Caco-2 (cell line): Measurements from ENCODE around the gene ING4. TPM values are rescaled to one million over a fixed set of nuclear protein-coding genes. Genes with fewer than 3 reads are reported as not detected.
A peak's percentile ranks its signal among the peaks of the same experiment; 100 is the strongest.

Experiments
- BruUV-seq: library from RNA; stranded (reverse); fragments of 400-500 nt; replicated peaks from 2 replicates; lab custom pipeline; 2021; lab: Mats Ljungman, UMichigan
- CTCF ChIA-PET: fragments of 300-600 bp; sonication (Branson Sonifier 250); formaldehyde crosslinking; loops from one replicate; lab custom pipeline; 2022; ENCODE audit warnings: antibody characterized with exemption; lab: Charles Lee
- POLR2A ChIA-PET: fragments of 300-600 bp; sonication (Branson Sonifier 250); formaldehyde crosslinking; loops from one replicate; lab custom pipeline; 2022; ENCODE audit warnings: antibody characterized with exemption; lab: Charles Lee
- DNase-seq, 2 experiments: peaks; one replicate each; pipeline versions ENCODE4 v3.0.0 to v3.0.0-alpha.2; 2020 to 2022
- H3K27me3 ChIP-seq: replicated peaks from 2 replicates; pipeline ENCODE4 v1.6.0; 2011; ENCODE audit warnings: low read length; ENCODE audit not compliant: control insufficient read depth, insufficient read depth
- H3K36me3 ChIP-seq: 2 replicates; pipeline ENCODE4 v1.5.1; 2011; ENCODE audit warnings: low read length; ENCODE audit not compliant: control insufficient read depth, insufficient read depth
- H3K4me1 ChIP-seq: fragments of 250-450 bp; sonication (Bioruptor Pico); 2 replicates; pipeline ENCODE4 v1.5.1; 2020; ENCODE audit warnings: mild to moderate bottlenecking
- H3K4me3 ChIP-seq: 2 replicates; pipeline ENCODE4 v1.5.1; 2011; ENCODE audit warnings: low read depth, mild to moderate bottlenecking, control low read depth, low read length
- H3K9me3 ChIP-seq: fragments of 250-450 bp; sonication (Bioruptor Pico); 2 replicates; pipeline ENCODE4 v1.5.1; 2020; ENCODE audit warnings: mild to moderate bottlenecking, moderate library complexity
- H3K27ac Mint-ChIP-seq: one replicate; pipeline ENCODE4 v1.8.0; 2022; ENCODE audit warnings: mixed read lengths; ENCODE audit not compliant: unreplicated experiment
- H3K27me3 Mint-ChIP-seq: one replicate; pipeline ENCODE4 v1.8.0; 2022; ENCODE audit warnings: mixed read lengths; ENCODE audit not compliant: insufficient read depth, unreplicated experiment
- H3K36me3 Mint-ChIP-seq: one replicate; pipeline ENCODE4 v1.8.0; 2022; ENCODE audit warnings: mild to moderate bottlenecking, mixed read lengths; ENCODE audit not compliant: insufficient read depth, unreplicated experiment
- H3K4me1 Mint-ChIP-seq: one replicate; pipeline ENCODE4 v1.8.0; 2022; ENCODE audit warnings: low read depth, mixed read lengths; ENCODE audit not compliant: unreplicated experiment
- H3K4me3 Mint-ChIP-seq: one replicate; pipeline ENCODE4 v1.8.0; 2022; ENCODE audit warnings: mild to moderate bottlenecking, moderate library complexity, mixed read lengths; ENCODE audit not compliant: unreplicated experiment
- H3K9me3 Mint-ChIP-seq: one replicate; pipeline ENCODE4 v1.8.0; 2022; ENCODE audit warnings: mixed read lengths; ENCODE audit not compliant: unreplicated experiment
- CTCF ChIP-seq, 2 experiments: fragments of 200-600 bp in 1 of 2; IDR thresholded peaks; 1 replicate in 1 of 2; 2 replicates in 1 of 2; pipeline versions ENCODE4 v1.5.1 to v1.8.0; 2011 to 2022; ENCODE audit warnings: antibody characterized with exemption in 1 of 2, control low read depth in 1 of 2, inconsistent platforms in 1 of 2, low read depth in 1 of 2, low read length in 1 of 2, mild to moderate bottlenecking in 1 of 2, moderate library complexity in 1 of 2; ENCODE audit not compliant: insufficient read depth in 1 of 2, severe bottlenecking in 1 of 2, unreplicated experiment in 1 of 2
- intact Hi-C: fragments of 100-400 bp; cut with micrococcal nuclease; formaldehyde crosslinking; loops from one replicate; pipeline ENCODE4 v1.10.0; 2022; ENCODE audit not compliant: unreplicated experiment
- total RNA-seq: library from RNA; stranded (reverse); gene quantifications from 2 replicates; pipeline ENCODE4 v1.2.3, GENCODE V29; 2022

ING4 gene
- total RNA-seq, 1 experiment from 2014 or later = 32.8 TPM

DNA sequence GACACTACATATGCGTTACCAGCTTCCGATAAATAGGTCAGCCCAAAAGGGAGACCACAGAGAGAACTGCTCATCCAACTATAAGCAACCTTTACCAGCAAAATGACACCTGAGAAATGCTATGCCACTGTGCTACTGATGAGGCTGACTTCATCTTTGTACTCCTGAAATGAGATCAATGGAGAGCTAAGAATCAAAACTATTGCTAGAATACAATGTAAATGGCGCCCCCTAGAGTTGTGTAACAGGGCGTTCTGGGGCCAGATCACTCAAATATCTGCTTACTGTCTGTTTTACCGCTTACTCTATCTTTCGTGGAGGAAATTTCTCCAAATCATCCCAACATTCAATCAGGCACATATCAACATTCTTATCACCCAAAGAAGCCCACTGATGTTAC lies 21.7 kb upstream of the ING4 start:
- BruUV-seq = no TSS peak
- CTCF ChIA-PET = interaction anchor here (0.6 to 1.0 kb wide), 7 partner anchors 14 to 150 kb away, joined by 3 to 10 read pairs (median 6); partner anchors contain the start of genes ACRBP, COPS7A and PTMS
- Mint-ChIP-seq H3K27me3 (no peaks in the 10 kb centered on the region), H3K4me1 (peaks cover 22% of the 10 kb centered on the region), H3K9me3 (no peaks in the 10 kb centered on the region), H3K36me3 (peaks cover 72% of the 10 kb centered on the region), H3K4me3 (no peak overlapping the region), H3K27ac (peak overlapping the region; percentile 17)
- Histone ChIP-seq H3K9me3 (no peaks in the 10 kb centered on the region), H3K36me3 (no peaks in the 10 kb centered on the region), H3K4me3 (no peak overlapping the region), H3K4me1 (peaks cover 7% of the 10 kb centered on the region; the same call in 1 of the 2 replicates), H3K27me3 (no peaks in the 10 kb centered on the region)
- DNase-seq = peak in 1 of 2 experiments; percentile 56
- POLR2A ChIA-PET = no interaction called here
- TF ChIP-seq CTCF (IDR thresholded peaks at IDR 0.05; ENCODE audit: insufficient read depth in 1 of 2, low read depth in 1 of 2, low read length in 1 of 2, severe bottlenecking in 1 of 2, unreplicated experiment in 1 of 2) = peak; percentile 50 to 68
- intact Hi-C loops = loop anchor here (1.0 kb wide), 1 partner anchor 17 kb away; no protein-coding TSS in a partner anchor

DNA sequence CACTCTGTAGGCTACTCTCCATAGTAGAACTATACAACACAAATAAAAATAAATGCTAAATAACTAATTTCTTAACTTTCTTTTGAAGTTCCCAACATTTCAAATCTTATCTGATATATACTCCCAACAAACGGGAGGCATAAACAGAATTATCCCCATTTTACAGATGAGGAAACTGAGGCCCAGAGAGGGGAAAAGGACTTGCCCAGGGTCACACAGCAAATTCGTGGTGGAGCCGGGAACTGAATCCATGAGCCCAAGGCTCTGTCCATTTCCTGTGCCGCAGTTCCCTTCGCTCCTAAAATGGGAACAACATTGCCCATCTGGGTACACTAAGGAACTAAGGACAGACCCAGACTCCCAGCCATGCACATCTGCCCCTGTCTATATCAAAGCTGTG lies 14.0 kb upstream of the ING4 start:
- TF ChIP-seq CTCF (IDR thresholded peaks at IDR 0.05; ENCODE audit: insufficient read depth in 1 of 2, low read depth in 1 of 2, low read length in 1 of 2, severe bottlenecking in 1 of 2, unreplicated experiment in 1 of 2) = no peak
- Mint-ChIP-seq H3K27ac (no peak overlapping the region), H3K27me3 (no peaks in the 10 kb centered on the region), H3K9me3 (no peaks in the 10 kb centered on the region), H3K36me3 (peaks cover 97% of the 10 kb centered on the region), H3K4me3 (no peak overlapping the region), H3K4me1 (no peaks in the 10 kb centered on the region)
- ChIA-PET CTCF (no interaction called here), POLR2A (no interaction called here)
- Histone ChIP-seq H3K9me3 (no peaks in the 10 kb centered on the region), H3K27me3 (no peaks in the 10 kb centered on the region; the same call in 1 of the 2 replicates), H3K36me3 (peaks cover 8% of the 10 kb centered on the region), H3K4me1 (no peaks in the 10 kb centered on the region), H3K4me3 (no peak overlapping the region)
- intact Hi-C loops = no loop called here
- DNase-seq = no peak
- no TSS peak for BruUV-seq

DNA sequence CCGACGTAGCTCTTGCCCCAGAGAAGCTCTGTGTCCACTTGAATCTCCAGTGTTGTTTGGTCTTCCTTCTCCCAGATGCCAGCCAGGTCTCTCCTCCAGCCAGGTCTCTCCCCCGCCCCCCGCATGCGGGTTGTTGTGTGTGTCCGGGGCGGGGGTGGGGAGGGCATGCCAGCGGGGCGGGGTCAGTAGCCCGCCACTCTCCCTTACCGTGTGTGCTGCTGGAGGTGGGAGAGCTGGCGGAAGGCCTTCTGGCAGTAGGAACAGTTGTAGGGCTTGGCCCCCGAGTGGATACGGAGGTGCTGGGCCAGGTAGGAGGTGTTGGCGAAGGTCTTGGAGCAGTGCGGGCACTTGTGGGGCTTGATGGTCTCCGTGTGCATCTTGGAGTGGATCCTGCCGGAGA lies 9.2 kb upstream of the ING4 start:
- intact Hi-C loops = no loop called here

More for the DNA sequence above, 9.2 kb upstream of the ING4 start:
- Mint-ChIP-seq H3K4me1 (no peaks in the 10 kb centered on the region), H3K27me3 (no peaks in the 10 kb centered on the region), H3K27ac (no peak overlapping the region), H3K4me3 (no peak overlapping the region), H3K9me3 (no peaks in the 10 kb centered on the region), H3K36me3 (peaks cover 97% of the 10 kb centered on the region)
- BruUV-seq = no TSS peak
- no peaks in the 10 kb centered on the region; the same call in 1 of the 2 replicates for H3K27me3 ChIP-seq
- H3K36me3 ChIP-seq = peaks cover 10% of the 10 kb centered on the region
- CTCF ChIA-PET = no interaction called here
- no peaks in the 10 kb centered on the region for H3K9me3 ChIP-seq
- POLR2A ChIA-PET = no interaction called here
- no peaks in the 10 kb centered on the region for H3K4me1 ChIP-seq
- TF ChIP-seq CTCF (IDR thresholded peaks at IDR 0.05; ENCODE audit: insufficient read depth in 1 of 2, low read depth in 1 of 2, low read length in 1 of 2, severe bottlenecking in 1 of 2, unreplicated experiment in 1 of 2) = no peak
- no peak overlapping the region for H3K4me3 ChIP-seq
- no peak for DNase-seq
